HG03196 (cell line): ENCODE data around the gene MARS1.

Experiments used
- ATAC-seq: cut with Tn5 transposase; IDR thresholded peaks from one replicate; pipeline ENCODE4 v1.9.1; 2021; ENCODE audit not compliant: unreplicated experiment

MARS1 gene

DNA sequence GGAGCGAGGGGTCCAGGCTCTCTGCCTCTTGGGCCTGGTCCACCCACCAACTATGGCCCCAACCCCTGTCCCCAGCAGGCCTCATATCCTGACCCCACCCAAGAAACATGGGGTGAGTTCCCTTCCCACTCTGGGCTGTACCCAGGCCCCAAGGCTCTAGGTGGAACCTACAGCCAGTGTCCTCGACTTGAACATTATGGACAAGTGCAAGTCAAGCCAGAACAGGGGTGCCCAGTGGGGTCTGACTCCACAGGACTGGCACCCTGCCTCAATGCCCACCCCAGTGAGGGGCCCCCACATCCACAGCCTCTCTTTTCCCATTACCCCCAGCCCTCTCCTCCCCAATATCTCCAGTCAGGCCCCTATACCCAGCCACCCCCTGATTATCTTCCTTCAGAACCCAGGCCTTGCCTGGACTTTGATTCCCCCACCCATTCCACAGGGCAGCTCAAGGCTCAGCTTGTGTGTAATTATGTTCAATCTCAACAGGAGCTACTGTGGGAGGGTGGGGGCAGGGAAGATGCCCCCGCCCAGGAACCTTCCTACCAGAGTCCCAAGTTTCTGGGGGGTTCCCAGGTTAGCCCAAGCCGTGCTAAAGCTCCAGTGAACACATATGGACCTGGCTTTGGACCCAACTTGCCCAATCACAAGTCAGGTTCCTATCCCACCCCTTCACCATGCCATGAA lies 16.8 kb upstream of the MARS1 start:
- ATAC-seq, result no peak

GRCh38 chr12:57471661-57472060 lies 16.2 kb upstream of the MARS1 start:
- no peak for ATAC-seq

DNA sequence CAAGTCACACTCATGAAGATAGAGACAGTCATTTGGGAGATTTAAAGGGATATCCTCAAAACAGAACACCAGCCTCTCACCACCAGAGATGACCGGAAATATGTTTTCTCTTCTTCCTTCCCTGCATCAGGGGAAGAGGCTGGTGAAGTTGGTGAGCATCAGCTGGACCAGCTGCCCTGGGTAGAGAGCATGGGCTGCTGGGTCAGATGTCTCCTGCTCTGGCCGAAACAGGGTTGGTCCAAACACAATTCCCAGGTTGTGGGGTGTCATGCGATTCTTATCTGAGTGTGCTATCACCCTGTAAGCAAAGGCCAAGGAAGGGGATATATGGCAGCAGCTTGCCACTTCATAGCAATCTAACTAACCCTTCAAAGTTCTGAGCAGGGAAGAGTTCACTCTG lies 15.5 kb upstream of the MARS1 start:
- ATAC-seq, result no peak

- ATAC-seq, result no peak
Measured at GRCh38 chr12:57473392-57473791, 14.5 kb upstream of the MARS1 start.

- no peak for ATAC-seq
Measured at GRCh38 chr12:57473886-57474285, 14.0 kb upstream of the MARS1 start.

DNA sequence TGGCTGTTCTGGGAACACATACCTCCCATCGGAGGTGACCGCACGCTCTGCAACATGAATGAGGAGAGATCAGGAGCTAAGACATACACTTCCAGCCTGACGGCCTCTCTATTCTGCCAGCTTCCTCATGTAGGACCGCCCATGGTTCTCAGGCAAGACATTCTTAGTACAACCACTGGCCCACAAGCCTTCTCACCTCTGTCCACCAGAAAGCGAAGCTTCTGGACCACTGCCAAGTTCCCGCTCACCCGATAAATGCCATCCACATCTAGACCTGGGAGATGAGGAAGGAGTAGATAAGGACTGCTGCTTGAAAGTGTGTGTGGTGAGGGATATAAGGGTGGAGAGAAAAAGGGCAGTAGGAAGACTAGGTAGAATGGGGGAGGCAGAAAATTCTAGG lies 13.4 kb upstream of the MARS1 start:
- no peak for ATAC-seq

DNA sequence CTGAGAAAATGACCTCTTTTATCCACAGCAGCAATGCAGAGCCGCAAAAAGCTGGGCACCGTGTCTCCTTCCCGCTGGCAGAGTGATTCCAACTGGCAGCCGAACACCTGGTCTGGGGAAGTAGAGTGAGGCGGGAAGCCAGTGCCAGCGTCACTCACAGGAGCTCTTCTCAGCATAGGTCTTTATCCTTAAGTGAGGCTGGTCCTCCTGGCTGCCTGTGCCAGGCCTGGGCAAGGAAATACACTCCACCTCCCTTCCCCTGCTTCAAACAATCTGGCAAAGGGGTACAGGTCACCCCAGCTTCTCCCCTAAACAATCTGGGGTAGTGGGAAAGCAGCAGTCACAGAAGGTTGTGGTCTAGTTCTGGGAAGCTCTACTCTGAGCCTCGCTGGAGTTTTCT lies 13.0 kb upstream of the MARS1 start:
- ATAC-seq, result no peak

DNA sequence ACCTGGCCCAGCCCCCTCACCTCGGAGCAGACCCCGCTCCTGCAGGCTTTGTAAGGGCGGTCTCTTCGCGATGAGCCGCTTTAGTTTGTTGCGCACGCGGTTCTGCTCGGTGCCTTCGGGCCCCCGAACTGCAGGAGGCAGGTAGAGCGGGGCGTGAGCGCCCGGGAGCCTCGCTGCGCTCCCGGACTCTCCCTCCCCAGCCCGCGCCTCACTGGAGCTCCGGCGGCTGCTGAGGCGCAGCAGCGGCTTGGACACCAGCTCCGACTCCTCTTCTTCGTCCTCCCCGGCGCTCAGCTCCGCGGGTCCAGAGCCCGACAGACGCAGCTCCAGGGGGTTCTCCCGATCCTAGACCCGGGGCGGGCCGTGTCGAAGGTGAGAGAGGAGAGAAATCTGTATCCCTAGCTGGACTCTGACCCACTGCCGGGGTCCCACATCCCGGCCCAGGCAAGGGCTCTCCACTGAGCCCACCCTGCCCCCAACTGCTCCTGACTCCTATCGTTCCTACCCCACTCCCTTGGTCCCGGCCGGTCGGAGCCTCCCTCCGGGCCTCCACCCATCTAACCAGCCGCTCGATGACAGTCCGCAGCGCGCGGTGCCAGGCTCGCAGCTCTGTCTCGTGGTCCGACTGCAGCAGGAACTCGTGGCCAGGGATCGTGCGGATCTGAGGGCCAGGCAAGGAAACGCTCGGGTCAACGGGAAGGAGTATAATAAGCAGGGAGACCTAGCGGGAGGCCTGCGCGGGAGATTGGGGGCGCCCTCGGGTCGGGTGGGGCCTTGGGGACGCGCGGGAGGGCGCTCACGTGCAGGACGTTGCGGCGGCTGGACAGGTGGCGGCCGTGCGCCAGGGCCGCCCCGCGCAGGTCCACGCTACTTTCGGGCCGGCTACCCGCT lies 12.4 kb upstream of the MARS1 start:
- ATAC-seq, result no peak

- ATAC-seq, result no peak
Measured at GRCh38 chr12:57476162-57476992, 11.5 kb upstream of the MARS1 start.

GRCh38 chr12:57476993-57477709 lies 10.7 kb upstream of the MARS1 start:
- no peak for ATAC-seq

DNA sequence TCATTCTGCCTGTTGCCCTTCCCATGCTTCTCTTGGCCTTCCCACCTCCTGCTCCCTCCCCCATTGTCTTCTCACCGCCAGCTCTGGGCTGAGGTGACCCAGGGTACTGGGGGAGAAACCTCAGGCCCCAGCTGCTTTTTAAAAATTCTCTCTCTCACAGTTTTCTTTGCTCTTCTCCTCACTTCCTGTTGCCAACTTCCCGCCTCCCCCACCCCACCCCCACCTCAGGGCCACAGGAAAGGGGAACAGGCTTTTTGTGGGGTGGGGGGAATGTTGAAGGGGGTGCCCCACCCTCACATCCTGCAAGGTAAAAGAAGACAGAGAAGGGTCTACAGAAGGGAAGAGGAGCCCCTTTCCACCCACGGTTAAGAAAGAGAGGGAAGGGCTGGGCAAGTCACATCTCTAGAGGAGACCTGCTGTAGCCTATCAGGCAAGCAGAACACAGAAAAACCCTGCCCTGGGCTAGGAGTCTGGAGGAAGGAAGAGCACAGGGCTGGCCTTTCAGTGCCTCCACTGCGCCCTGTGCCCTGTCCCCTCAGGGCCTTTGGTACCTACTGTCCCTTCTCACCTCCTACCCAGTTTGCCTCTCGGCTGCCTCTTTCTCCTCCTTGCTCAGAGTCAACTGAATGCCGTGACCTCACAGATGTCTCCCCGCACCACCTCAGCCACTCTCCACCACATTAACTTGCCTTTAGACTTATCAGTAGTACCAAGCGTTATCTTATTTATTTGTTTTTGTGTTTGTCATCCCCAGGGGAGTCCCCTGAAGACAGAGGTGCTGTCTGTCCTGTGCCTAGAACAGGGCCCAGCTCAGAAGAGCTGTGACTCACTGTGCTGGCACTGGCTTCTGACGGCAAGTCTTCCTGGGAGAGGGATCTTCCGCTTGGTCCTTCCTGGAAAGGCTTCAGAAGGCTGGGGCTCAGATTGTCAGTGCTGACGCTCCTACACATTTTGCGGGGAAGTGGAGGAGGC lies 9.9 kb upstream of the MARS1 start:
- peak; percentile 36 for ATAC-seq

GRCh38 chr12:57479043-57479375 lies 8.9 kb upstream of the MARS1 start:
- no peak for ATAC-seq

DNA sequence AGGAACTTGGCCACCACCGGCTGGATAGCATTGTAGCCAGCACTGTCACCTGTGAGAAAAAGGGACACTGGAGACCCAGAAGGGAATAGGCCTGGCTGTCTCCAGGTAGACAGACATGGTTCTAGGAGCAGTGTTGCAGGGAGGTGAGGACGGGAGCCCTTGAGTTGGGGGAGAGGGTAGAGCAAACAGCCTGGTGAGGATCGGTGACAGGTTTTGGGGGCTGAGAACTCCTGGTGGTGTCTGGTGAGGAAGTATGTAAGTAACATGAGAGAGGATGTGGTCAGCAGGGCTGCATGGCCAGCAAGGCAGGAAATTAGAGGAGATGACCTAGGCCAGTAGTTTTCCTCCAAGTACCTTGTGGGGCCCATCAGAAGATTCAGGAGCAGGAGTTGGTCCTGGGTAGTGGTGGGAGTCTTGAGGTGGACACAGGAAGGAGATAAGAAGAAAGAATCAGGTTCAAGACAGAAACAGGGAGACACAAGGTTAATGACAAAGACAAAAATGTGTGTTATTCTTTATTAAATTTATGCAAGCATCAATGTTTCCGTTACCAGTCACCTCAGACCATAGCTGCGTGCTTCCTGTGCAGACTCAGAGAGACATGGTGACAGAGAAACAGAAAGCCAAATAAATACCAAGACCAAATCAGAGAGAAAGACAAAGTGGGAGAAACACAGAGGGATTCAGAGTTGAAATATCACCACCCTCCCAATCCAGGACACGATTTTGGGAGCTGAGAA lies 8.3 kb upstream of the MARS1 start, which contains the start of gene ARHGAP9:
ARHGAP9 (minus strand) TSS at position 491 of the 740 bp plus-strand sequence; CDS start at position 31, 460 bp downstream.
- ATAC-seq, result peak; percentile 39

- ATAC-seq, result no peak
Measured at GRCh38 chr12:57481671-57482070, 6.2 kb upstream of the MARS1 start.

DNA sequence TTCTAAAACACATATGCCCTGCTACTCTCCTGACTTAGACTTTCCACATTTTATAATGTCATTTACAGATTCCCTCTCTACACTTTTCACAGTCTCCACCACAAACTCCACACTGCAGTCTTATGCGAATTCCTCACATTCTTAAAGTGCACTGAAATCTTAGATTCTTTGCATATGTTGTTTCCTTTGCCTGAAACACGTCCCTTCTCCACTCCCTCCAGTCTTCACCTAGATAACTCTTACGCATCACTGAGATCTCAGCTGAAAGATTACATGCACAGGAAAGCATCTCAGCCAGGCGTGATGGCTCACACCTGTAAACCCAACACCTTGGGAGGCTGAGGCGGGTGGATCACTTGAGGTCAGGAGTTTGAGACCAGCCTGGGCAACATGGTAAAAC lies 4.4 kb upstream of the MARS1 start:
- ATAC-seq, result no peak

GRCh38 chr12:57485695-57486094 lies 2.2 kb upstream of the MARS1 start:
- no peak for ATAC-seq

DNA sequence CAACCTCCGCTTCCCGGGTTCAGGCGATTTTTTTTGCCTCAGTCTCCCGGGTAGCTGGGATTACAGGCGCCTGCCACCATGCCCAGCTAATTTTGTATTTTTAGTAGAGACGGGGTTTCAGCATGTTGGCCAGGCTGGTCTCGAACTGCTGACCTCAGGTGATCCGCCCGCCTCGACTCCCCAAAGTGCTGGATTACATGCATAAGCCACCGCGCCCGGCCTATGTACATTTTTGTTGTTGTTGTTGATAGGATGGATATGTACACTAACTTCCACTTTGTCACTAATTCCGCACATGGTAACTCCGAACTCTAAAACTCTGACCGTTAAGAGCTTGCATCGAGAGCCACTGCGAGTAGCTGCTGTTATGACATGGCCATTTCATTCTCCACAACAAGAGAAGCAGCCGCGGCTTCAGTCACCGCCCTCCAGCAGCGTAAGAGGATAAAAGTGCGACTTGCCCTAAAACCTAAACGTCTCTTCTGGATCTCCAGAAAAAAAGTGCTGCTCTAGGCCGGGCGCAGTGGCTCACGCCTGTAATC lies 742 bp upstream of the MARS1 start:
- ATAC-seq, result no peak

- ATAC-seq, result no peak
Measured at GRCh38 chr12:57488402-57489156, 711 bp downstream of the MARS1 start.
